SW480 (cell line): ENCODE data around the gene MYO5B.

Experiments used
- DNase-seq: peaks from one replicate; pipeline ENCODE4 v3.0.0-alpha.2; 2016; ENCODE audit warnings: low spot score

Gene MYO5B

GRCh38 chr18:50151926-50152325 lies 43.0 kb downstream of the MYO5B start:
- no peak for DNase-seq

- no peak for DNase-seq
Observed at GRCh38 chr18:50144540-50144939, 50.4 kb downstream of the MYO5B start.

GRCh38 chr18:50143886-50144285 lies 51.1 kb downstream of the MYO5B start:
- DNase-seq = no peak

GRCh38 chr18:50143294-50143693 lies 51.7 kb downstream of the MYO5B start:
- no peak for DNase-seq

- DNase-seq = no peak
Observed at GRCh38 chr18:50142441-50143120, 52.4 kb downstream of the MYO5B start.

GRCh38 chr18:50138181-50139064 lies 56.5 kb downstream of the MYO5B start:
- DNase-seq = no peak

GRCh38 chr18:50135903-50136302 lies 59.0 kb downstream of the MYO5B start:
- DNase-seq = no peak

GRCh38 chr18:50133526-50133925 lies 61.4 kb downstream of the MYO5B start:
- no peak for DNase-seq

GRCh38 chr18:50131591-50131990 lies 63.4 kb downstream of the MYO5B start:
- DNase-seq = no peak

GRCh38 chr18:50128506-50129271 lies 66.3 kb downstream of the MYO5B start:
- peak; percentile 13 for DNase-seq

GRCh38 chr18:50127516-50128210 lies 67.3 kb downstream of the MYO5B start:
- DNase-seq = peak; percentile 37

GRCh38 chr18:50126471-50126870 lies 68.5 kb downstream of the MYO5B start:
- DNase-seq = no peak

- DNase-seq = no peak
Observed at GRCh38 chr18:50125456-50125855, 69.5 kb downstream of the MYO5B start.

GRCh38 chr18:50119296-50119695 lies 75.7 kb downstream of the MYO5B start:
- no peak for DNase-seq

- DNase-seq = no peak
Observed at GRCh38 chr18:50117863-50118262, 77.1 kb downstream of the MYO5B start.

- DNase-seq = no peak
Observed at GRCh38 chr18:50115095-50115494, 79.9 kb downstream of the MYO5B start.

- no peak for DNase-seq
Observed at GRCh38 chr18:50114448-50114847, 80.5 kb downstream of the MYO5B start.

GRCh38 chr18:50113726-50114125 lies 81.2 kb downstream of the MYO5B start:
- DNase-seq = no peak

- DNase-seq = no peak
Observed at GRCh38 chr18:50111398-50111797, 83.5 kb downstream of the MYO5B start.

GRCh38 chr18:50107468-50107977 lies 87.4 kb downstream of the MYO5B start:
- no peak for DNase-seq

GRCh38 chr18:50105027-50105426 lies 89.9 kb downstream of the MYO5B start:
- no peak for DNase-seq

- no peak for DNase-seq
Observed at GRCh38 chr18:50104421-50104820, 90.5 kb downstream of the MYO5B start.
